HL-60 (cell line): Measurements from ENCODE around the gene TMC4.

ENCODE experiments used
- DNase-seq, 2 experiments: peaks; one replicate each; pipeline ENCODE4 v3.0.0-alpha.2; 2010 to 2020; ENCODE audit warnings: low read depth in 1 of 2, low spot score in 1 of 2
- H3K27ac ChIP-seq: fragments of 250-450 bp; sonication (Bioruptor Pico); replicated peaks from 2 replicates; pipeline ENCODE4 v1.5.1; 2020; ENCODE audit warnings: mild to moderate bottlenecking, moderate library complexity
- H3K27me3 ChIP-seq: fragments of 250-450 bp; sonication (Bioruptor Pico); 2 replicates; pipeline ENCODE4 v1.5.1; 2021; ENCODE audit warnings: mild to moderate bottlenecking, moderate library complexity; ENCODE audit not compliant: insufficient read depth, poor library complexity, severe bottlenecking
- H3K4me3 ChIP-seq: replicated peaks from 2 replicates; pipeline ENCODE4 v1.5.1; 2011; ENCODE audit warnings: mild to moderate bottlenecking, control low read depth, low read length; ENCODE audit not compliant: insufficient read depth
- GABPA ChIP-seq: IDR thresholded peaks from 2 replicates; pipeline ENCODE4 v1.6.1; 2012; ENCODE audit warnings: low read depth
- POLR2AphosphoS5 ChIP-seq: IDR thresholded peaks from 2 replicates; pipeline ENCODE4 v1.6.1; 2012; ENCODE audit warnings: low read depth
- SPI1 ChIP-seq: IDR thresholded peaks from 2 replicates; pipeline ENCODE4 v1.6.1; 2012; ENCODE audit warnings: low read depth, mild to moderate bottlenecking, borderline replicate concordance
- TF ChIP-seq, protein P1 (sequence below): IDR thresholded peaks from 2 replicates; pipeline ENCODE4 v1.6.1; 2012; ENCODE audit warnings: low read depth; ENCODE audit not compliant: insufficient replicate concordance
- TF ChIP-seq, protein P2 (sequence below): IDR thresholded peaks from one replicate; pipeline ENCODE4 v1.5.1; 2011; ENCODE audit warnings: low read length, control low read depth, inconsistent platforms; ENCODE audit not compliant: insufficient read depth

TMC4 gene

DNA sequence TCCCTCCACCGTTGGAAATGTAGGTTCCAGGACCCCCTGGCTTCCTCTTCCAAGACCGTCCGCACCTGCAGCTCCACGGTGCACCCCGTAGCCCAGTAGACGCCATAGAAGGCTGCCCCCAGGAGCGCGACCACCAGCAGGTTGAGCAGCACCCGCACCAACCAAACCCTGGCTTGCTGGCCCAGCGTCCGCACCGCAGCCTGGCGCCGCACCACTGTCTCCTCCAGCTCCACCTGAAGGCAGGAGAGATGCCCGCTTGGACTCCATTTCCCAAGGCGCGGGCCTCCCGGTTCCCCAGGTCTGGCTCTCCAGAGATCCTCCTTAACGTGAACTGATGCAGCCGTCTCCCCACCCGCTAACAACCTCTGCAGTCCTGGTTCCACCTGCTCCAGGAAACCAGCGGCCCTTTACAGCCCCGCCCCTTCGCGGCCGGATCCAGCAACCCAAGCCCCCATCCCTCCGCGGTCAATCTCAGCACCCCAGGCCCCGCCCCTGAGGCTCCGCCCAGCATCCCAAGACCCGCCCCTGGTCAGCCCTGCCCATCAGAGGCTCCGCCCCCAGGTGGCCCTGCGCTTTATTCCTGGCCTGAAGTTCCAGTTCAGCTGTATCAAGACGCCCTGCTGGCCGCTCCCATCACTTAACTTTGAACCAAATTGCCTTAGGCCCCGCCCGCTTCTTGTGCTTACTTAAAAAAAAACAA is 8.4 kb downstream of the TMC4 start:
- peak in 1 of 2 experiments; percentile 17 for DNase-seq
- no peak overlapping the region for H3K27ac ChIP-seq
- TF ChIP-seq SPI1 (no peak), POLR2AphosphoS5 (no peak), GABPA (no peak)
- TF ChIP-seq, protein P1, sequence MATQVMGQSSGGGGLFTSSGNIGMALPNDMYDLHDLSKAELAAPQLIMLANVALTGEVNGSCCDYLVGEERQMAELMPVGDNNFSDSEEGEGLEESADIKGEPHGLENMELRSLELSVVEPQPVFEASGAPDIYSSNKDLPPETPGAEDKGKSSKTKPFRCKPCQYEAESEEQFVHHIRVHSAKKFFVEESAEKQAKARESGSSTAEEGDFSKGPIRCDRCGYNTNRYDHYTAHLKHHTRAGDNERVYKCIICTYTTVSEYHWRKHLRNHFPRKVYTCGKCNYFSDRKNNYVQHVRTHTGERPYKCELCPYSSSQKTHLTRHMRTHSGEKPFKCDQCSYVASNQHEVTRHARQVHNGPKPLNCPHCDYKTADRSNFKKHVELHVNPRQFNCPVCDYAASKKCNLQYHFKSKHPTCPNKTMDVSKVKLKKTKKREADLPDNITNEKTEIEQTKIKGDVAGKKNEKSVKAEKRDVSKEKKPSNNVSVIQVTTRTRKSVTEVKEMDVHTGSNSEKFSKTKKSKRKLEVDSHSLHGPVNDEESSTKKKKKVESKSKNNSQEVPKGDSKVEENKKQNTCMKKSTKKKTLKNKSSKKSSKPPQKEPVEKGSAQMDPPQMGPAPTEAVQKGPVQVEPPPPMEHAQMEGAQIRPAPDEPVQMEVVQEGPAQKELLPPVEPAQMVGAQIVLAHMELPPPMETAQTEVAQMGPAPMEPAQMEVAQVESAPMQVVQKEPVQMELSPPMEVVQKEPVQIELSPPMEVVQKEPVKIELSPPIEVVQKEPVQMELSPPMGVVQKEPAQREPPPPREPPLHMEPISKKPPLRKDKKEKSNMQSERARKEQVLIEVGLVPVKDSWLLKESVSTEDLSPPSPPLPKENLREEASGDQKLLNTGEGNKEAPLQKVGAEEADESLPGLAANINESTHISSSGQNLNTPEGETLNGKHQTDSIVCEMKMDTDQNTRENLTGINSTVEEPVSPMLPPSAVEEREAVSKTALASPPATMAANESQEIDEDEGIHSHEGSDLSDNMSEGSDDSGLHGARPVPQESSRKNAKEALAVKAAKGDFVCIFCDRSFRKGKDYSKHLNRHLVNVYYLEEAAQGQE: no peak
- TF ChIP-seq, protein P2, sequence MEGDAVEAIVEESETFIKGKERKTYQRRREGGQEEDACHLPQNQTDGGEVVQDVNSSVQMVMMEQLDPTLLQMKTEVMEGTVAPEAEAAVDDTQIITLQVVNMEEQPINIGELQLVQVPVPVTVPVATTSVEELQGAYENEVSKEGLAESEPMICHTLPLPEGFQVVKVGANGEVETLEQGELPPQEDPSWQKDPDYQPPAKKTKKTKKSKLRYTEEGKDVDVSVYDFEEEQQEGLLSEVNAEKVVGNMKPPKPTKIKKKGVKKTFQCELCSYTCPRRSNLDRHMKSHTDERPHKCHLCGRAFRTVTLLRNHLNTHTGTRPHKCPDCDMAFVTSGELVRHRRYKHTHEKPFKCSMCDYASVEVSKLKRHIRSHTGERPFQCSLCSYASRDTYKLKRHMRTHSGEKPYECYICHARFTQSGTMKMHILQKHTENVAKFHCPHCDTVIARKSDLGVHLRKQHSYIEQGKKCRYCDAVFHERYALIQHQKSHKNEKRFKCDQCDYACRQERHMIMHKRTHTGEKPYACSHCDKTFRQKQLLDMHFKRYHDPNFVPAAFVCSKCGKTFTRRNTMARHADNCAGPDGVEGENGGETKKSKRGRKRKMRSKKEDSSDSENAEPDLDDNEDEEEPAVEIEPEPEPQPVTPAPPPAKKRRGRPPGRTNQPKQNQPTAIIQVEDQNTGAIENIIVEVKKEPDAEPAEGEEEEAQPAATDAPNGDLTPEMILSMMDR: no peak
- H3K27me3 ChIP-seq: peaks cover 2% of the 10 kb centered on the region
- no peak overlapping the region for H3K4me3 ChIP-seq

DNA sequence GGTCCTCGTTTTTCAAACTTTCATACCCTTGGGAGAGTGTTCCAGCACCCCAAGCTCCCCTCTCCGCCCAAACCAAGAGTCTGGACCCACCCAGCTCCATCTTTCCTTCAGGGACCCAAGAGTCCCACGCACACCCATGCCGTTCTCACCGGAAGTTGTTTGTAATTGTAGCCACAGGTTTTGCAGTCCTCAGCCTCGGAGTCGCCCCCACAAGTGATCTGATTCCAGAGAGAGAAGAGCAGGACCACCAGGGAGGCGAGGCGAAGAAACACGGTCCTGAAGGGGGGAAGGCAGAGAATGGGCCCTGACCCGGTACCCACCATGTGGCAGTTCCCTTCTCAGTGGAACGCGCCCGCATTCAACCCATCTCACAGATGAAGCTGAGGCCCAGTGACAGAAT is 10.1 kb downstream of the TMC4 start:
- peak overlapping the region; percentile 50 for H3K4me3 ChIP-seq
- TF ChIP-seq POLR2AphosphoS5 (no peak), GABPA (no peak), SPI1 (no peak)
- TF ChIP-seq, protein P1: no peak
- TF ChIP-seq, protein P2: no peak
- H3K27me3 ChIP-seq: peaks cover 2% of the 10 kb centered on the region
- H3K27ac ChIP-seq: 0 out of 2 replicates have a peak overlapping the region, but pooled peaks have one; percentile 13
- DNase-seq: no peak

DNA sequence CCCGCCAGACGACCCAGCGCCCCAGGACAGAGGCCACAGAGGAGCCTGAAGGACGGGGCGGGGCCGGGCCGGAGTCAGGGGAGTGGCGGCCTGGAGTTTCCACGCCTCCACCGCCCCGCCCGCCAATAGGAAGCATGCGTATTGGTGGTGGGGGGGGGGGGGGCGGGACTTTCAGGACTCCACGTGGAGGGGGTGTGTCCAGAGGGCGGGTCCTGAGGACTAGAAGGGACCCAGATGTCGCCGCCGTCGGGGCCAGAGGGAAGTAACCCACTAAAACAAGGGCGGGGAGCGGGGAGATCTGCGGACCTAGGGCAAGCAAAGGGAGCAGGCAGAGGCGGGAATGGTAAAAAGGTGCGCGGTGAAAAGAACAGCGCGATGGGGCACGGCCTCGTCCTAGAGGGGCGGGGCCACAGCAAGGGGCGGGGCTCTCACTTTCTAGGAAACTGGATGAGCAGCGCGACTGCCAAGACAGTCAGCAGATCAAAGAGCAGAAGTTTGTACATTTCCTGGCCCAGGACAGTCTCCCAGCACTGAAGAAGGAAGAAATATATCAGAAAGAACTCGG is 10.6 kb downstream of the TMC4 start:
- 0 out of 2 replicates have a peak overlapping the region, but pooled peaks have one; percentile 13 for H3K27ac ChIP-seq
- peaks cover 2% of the 10 kb centered on the region for H3K27me3 ChIP-seq
- TF ChIP-seq POLR2AphosphoS5: peak; percentile 30; the same call in 1 of the 2 replicates
- TF ChIP-seq GABPA: no peak
- TF ChIP-seq, protein P2: no peak
- TF ChIP-seq SPI1: no peak
- TF ChIP-seq, protein P1: no peak
- peak overlapping the region; percentile 50 for H3K4me3 ChIP-seq
- DNase-seq: peak; percentile 94 to 95
